HS-5 (cell line): ENCODE results near the gene SLC38A4.
A peak's percentile ranks its signal among the peaks of the same experiment; 100 is the strongest.

ENCODE experiments used
- DNase-seq: peaks from one replicate; pipeline ENCODE4 v3.0.0-alpha.2; 2012; ENCODE audit warnings: low read depth

The SLC38A4 gene

DNA sequence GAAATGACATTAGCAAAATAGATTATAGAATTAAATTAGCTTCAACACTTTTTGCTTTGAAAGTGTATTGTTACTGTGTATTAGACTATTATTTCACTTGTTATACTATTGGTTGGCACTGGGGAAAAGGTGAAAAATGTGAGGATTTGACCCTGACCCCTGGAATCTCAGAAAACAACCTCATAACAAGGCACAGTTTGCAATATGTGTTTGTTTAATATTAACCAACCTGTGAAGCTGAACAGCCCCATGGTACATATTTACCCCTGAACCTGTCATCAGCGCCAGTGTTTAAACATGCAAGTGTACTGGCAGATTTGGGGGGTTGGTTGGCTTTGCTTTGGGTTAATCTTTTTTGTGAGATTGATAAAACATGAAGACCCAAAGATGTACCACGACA is 11.7 kb downstream of the SLC38A4 start:
- no peak for DNase-seq

DNA sequence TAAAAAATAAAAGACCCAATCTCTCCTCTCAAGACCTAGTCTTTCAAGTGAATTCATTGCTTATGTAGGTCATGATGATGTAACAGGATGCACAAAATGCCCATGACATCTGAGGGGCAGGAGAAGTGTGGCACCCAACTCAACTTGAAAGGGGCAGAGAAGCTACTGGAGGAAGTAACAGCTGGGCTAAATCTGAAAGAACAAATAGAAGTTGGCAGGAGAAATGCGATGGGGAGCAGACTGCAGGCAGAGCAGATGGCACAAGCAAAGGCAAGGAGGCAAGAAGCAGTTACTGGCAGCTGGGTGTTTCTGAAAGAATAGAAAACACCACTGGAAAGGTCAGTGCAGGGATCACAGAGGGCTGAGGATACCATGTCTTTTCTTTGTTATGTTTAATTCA is 14.6 kb downstream of the SLC38A4 start:
- DNase-seq: no peak

DNA sequence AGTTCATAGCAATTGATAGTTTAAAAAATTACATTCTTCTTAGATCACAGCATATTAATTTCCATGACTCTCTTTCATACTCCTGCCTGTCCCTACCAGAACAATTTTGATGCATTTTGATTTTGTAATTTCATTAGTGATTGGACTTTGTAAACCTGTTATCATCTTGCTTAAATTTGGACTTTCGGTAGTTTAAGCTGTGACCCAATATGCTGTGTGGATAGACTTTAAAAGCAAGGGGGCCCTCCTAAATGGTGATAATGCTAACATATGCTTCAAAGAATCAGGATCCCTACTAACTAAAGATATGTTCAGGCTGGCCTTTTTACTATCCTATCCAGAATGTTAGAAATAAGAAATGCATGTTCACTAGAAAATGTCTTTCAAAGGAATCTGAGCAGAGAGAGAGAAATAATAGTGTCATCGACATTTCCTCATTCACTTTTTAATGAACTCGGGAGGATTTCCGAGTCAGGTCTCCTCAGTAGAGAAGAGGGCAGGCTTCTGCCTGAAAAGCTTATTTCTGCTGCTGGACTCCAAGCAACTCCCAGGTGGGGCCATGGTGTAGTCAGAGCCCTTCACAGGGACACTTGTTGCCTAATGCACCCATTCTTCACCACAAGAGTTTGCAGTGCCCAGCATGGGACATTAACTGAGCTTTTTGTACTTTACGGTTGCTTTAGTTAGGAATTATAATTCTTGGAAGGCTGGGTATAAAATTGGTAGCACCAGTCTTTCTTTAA is 16.7 kb downstream of the SLC38A4 start:
- DNase-seq: no peak

DNA sequence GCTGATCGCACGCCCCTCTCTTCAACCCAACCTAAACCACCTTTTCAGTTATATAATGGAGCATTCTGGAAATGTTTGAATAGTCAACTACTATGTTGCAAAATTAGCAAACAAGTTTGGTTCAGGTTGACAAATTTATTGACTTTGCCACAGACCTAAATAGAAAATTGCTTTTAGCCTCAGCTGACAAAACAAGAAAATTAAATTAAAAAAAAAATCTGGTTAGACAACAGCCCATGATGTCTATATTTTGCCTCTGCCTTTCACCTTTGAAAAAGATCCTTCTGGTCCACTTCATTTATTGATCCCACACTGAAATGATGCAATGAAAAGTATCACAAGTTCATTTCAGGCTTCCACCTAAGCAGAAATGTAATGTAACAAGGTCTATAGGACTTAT is 17.5 kb downstream of the SLC38A4 start:
- no peak for DNase-seq

DNA sequence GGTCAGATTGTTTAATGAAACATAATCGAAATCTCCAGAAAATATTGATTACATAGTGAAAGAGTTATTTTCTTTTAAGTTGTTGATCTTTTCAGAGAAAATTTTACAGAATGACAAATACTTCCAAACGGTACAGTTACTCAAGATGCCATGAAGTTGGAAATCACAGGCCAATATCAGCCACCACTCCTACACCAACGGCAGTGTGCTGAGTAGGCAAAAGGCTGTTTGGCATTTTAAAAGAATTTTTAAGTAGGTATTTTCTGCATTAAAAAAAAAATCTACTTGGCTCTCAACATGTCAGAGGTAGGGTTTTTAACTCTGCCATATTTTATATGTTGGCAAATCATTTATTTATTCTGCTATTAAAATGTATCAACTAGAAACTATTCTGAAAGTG is 21.7 kb downstream of the SLC38A4 start:
- no peak for DNase-seq

DNA sequence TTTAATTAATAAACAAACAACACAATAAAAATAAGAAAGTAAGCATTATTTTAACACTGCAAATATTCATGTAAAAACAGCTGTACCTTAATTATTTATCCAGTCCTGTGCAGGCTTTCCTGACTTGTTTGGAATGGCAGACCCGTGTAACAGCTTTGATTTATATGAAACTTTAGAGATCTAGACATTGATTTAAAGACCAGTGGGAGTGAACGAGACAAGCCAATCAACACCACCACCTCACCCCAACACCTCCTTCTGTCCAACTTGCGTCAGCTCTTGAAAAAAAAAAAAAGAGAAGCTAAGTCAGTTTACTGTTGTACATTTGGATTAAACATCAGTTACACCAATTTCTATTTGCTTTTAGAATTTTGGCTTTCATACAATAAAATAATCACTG is 22.3 kb downstream of the SLC38A4 start:
- no peak for DNase-seq

DNA sequence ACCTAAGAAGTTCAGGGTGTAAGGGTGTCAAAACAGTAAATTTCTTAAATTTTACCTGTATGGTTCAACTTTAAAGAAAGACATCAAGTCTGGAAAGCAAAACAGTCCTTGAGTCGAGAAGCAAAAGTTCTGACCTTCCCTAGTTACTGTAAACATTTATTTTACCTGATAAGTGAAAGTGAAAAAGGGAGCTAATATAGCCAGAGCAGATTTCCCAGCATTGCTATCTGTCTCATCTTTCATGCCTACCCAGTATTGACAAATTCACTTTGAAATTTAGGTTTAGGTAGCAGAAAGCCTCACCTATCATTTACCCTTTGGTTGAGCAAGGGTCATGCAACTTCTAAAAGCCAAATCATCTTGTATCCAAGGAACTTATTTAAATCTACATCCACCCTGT is 24.5 kb downstream of the SLC38A4 start:
- DNase-seq: no peak

DNA sequence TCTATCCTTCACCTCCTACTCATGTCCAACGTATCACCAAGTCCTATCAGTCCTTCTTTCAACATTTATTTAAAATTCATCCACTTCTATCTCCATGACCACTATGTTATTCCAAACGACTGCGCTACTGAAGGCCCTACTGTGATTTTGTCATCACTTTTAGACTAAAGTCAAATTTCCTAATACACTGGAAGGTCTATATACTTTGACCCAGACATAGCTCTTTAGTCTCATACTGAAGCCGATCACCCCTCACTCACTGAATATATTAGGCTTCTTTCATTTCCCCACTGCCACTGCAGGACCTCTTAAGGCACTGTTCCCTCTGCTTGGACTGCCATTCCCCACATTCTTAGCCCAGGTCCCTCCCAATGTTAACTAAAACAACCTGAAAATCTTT is 25.6 kb downstream of the SLC38A4 start:
- no peak for DNase-seq

DNA sequence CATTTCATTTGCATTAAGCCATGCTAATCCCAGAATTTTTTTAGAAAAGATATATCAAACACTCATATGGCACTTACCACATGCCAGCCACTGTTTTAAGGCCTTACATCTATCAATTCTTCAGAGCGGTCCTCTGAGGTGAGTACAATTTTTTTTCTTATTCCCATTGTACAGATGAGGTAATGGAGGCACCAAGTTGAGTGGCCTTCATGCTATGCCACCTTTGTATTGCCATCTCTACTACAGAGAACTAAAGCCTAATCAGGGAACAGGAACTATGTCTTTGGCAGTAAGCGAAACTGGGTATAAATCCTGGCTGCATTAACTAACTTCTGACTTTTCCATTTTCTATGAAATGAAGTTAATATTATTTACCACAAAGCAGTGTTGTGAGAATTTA is 27.1 kb downstream of the SLC38A4 start:
- no peak for DNase-seq

DNA sequence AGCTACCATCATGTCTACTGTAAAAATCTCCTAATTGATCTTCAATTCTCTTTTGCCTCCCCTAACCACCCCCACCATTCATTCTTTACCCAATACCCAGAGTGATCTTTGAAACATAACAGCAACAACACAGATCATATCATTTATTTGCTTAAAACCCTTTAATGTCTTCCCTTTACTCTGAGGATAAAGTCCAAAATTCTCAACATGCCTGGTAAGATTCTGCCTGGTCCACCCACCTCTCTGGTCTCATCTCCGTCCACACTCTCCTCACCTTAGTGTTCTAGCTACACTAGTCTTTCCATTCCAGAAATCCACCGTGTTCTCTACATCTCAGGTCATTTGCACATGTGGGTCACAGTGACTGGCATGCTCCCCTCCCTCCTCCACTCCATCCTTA is 27.7 kb downstream of the SLC38A4 start:
- DNase-seq: no peak

DNA sequence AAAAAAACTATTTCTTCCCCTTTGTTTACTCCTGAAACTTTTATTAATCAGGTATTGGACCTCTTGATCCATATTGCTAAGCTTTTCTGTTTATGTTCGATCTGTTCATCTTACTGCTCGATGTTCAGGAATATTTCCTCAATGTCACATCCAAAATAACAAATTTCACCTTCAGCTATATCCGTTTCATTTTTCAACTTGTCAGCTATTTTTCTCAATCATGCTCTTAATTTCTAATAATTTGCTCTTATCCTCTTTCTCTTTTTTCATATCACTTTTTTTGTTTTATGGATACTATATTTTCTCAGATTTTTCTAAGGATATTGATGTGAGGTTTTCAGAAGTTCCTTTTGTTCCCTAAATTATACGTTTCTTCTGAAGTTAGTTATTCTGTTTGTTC is 29.8 kb downstream of the SLC38A4 start:
- no peak for DNase-seq

DNA sequence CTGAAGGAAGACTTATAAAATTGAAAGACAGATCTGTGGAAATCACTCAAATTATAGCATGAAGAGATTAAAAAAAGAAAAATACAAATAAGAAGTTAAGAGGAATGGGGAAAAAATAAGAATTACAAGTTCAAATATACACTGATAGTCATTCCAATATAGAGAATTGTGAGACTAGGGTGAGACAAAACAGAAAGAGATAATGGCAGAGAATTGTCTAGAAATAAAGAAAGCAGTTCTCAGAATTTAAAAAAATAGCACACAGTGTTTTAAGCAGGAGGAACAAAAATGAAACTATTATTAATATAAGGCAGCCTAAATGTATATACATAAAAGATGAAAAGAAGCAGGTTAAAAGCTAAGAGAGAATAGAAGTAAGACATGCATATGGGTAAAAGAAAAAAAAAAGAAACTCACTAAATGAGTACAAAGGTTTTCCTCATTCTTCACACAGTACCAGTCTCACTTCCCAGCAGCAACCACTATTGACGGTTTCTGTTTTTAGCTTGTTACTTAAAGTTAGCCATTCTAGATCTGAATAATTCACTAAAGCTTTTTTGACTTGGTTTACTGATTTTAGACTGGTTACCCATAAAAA is 31.1 kb downstream of the SLC38A4 start:
- no peak for DNase-seq

DNA sequence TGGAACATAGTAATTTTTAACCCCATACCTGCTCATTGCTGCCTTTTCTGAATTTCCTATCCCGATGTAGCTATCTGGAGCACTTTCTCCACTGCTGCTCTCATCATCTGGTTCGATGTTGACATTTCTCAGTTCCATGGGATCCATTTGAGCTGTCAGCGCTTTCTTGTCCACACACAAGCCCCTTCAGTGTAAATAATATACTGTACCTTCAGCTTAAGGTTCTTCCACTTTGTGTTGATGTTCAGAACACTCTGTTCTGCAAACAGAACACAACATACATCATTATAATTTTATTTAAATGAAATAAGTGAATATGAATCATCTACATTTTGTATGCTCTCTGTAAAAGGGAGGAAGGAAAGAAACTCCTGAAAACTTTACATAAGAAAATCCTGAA is 32.9 kb downstream of the SLC38A4 start:
- DNase-seq: no peak

DNA sequence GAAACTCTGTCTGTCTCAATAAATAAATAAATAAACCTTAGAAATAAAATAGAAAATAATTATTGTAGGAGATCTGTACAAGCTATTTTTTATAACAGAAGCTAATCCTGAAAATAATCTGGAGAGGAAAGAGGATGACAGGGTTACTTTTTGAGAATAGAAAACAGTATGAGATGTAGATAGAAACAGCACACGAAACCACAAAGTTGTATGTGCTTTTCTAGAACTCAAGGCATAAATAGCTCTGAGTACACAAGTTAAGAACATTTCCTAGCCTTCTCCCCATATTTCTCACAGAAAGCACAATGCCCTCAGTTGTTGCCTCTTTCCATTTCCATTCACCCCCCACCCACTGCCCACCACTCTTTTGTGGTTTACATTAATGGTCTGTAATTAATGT is 35.7 kb downstream of the SLC38A4 start:
- no peak for DNase-seq

DNA sequence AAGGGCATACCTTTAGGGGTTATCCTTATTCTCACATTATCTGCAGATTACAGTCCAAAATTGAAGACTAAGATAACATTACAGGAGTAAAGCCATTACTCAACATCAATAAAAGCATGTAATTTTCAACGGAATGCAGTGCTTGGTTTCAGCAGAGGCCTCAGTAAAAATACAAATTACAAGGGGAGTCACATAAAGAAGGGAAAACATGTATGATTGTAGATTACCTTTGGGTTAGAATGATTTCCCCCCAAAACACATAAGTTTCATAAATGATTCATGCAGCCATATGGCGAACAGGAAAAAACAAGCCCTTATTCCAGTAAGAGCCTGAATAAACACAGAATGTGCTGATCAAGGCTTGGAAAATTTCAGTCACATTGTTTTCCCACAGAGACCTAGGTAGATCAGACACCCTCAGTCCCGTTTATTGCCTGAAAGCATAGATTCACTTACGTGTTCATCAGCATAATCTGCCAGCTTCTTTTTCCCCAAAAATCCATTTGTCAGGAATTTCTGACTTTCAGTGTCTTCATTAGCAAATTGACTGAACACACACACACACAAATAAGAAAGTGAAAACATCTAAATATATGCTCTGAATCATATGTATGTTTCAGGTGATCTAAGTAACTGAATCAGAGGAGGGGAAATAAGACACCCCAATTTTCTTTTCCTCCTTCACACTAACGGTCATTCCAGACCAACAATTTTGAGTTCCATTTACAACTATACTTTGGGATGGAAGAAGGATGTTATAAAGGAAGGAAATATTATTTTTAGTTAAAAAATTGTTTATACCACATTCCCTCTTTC is 37.5 kb downstream of the SLC38A4 start:
- DNase-seq: no peak

DNA sequence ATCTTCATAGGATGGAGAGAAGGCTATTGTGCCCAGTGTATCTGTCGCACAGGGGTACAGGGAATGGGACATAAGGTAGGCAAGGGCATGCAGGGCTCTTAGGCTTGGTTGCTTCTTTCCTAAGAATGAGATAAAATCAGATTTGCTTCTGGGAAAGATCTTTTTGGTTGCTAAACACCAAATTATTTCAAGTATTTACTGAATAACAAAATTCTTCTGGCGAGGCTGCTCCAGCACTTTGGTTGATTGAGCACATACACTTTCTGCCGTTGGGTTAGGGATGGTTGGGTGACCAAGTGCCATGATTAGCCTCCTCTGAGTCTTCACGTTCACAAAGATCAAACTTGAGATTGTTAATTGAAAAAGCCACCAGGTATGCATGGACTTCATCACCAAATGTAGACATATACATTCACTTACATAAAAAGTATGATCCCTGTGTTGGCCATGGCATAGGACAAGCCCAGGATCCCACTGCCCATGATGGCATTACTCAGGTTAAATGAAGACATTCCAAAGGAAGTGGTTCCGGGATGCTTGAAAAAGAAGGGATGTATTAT is 38.2 kb downstream of the SLC38A4 start:
- no peak for DNase-seq

DNA sequence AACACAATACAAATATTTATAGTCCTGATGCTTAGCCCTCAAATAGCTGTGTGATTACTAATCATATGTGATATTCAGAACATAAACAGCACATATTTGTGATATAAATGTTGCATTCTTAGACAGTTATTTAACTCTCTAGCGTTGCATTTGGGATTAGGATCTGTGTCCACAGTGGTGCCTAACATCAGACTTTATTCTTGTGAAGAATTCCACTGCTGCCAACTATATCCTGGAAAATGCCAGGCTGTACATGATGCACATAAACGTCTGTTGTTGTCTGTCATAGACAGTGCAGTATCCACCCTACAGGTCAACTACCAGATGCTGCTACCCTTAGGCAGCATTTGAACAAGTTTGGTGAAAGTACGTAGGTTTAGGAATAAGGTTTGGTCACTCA is 39.0 kb downstream of the SLC38A4 start:
- peak; percentile 79 for DNase-seq

DNA sequence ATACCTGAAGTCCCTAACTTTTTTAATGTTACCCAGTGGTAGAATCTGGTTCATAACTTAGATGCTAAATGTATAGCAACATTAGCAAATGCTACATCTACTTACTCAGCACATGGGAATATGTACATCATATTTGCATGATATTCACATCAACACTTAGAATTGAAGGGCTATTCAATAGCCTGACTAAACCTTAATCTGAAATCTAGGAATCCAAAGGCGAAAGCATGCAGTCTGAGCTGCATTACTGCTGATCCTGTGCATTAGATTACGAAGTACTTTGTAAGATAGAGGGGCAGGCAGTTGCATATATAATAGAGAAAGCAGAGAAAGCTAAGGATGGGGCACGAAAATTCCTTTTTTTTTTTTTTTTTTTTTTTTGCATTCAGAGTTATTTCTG is 40.4 kb downstream of the SLC38A4 start:
- no peak for DNase-seq

DNA sequence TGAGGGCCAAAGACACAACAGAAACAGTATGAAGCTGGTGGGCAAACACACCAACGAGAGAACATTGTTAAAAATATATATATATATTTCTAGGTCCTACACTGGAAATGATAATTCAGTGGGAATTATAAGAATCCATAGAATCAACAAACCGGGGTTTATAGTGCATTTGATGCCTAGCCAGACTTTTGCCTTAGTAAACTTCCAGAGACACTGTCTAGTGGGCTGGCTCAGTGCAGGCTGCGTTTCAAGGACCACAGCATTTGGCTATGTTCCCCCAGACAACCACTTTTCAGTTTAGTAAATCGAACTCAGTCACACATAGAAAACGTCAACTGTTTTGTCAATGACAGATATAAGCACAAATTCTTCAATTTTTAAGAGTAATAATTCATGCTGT is 41.9 kb downstream of the SLC38A4 start:
- DNase-seq: no peak

DNA sequence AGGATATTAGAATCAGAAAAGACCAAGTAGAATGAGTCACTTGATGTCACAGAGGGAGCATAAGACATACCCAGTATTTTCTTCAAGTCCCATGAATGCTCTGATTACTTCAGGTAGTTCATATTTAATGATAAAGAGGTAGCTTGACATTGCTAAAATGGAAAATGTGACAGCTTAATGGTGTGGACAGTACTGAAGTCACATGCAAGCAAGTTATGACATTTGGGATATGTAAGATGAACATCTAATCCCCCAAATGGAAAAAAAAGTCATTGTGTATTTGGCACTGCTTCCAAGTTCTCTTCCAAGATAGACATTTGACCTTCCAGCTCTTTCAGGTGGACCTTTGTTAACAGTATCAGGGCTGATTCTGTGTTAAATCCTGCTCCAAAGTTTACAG is 45.9 kb downstream of the SLC38A4 start:
- DNase-seq: no peak

DNA sequence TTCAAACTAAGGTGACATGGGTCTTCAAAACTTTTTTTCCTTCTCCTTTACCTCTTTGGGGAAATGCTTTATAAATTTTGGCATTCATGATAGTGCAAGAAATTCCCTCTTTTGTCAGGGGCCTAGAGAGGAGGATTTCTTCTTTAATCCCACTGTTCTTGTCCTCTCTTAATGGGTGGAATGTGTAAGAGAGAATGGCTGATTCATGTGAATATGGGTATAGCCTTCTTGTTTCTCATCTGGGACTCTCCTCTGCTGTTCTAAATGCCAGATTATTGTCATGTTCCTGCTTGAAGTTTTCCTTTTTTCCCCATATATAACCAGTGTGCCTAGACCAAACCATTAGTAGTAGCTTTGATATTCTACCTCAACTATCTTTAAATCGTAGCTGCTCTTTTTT is 46.7 kb downstream of the SLC38A4 start:
- DNase-seq: no peak

DNA sequence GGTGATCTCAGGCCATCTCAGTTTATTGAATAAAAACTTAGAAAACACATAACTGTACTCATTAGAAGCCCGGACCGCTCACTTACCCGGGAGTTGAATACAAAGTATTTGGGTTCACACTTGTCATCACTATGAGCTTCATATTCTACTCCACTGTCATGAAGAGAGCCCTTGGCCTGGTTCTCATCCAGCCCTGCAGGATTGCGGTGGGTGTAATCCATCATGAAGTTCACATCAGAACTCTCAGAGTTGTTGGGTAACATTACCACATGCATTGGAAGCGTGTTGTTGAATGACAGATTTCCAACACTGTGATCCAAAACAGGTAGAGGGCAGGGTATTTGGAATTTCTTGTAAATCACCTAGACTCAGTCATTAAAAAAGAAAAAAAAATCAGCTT is 47.4 kb downstream of the SLC38A4 start:
- DNase-seq: no peak

DNA sequence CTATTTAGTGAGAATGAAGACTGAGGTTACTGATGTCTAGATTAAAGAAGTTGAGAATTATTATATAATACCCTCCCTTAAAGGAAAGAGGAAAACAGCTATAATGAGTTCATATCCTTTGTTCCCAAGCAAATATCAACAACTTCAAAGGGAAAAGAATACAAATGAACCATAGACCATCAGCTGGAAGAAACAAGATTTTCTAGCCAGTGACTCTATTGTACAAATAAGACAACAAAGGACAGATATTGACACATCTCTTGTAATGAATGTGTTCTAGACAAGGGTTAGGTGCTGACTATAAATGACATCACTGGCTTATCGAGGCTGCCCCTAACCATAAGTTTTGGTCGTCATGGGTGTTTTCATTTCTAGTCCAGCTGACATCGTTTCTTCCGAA is 48.2 kb downstream of the SLC38A4 start:
- DNase-seq: no peak
